Cardiac fibroblast (primary cell): Measurements from ENCODE around the gene LINC01488.

ENCODE experiments used
- DNase-seq, 2 donors: peaks; one replicate each; pipeline versions ENCODE4 v3.0.0 to v3.0.0-alpha.2; 2010; ENCODE audit warnings: low read depth in 2 of 2
- H3K4me3 ChIP-seq, 2 donors: replicated peaks in 1 of 2; 1 replicate in 1 of 2; 2 replicates in 1 of 2; pipeline ENCODE4 v1.5.1; 2011; ENCODE audit warnings: low read depth in 2 of 2, low read length in 2 of 2, mild to moderate bottlenecking in 2 of 2, moderate library complexity in 1 of 2
- CTCF ChIP-seq: IDR thresholded peaks from one replicate; pipeline ENCODE4 v1.5.1; 2011; ENCODE audit warnings: low read depth, mild to moderate bottlenecking, low read length, inconsistent platforms

LINC01488 gene

GRCh38 chr11:69490516-69490915 is 9.1 kb downstream of the LINC01488 start:
- TF ChIP-seq CTCF = no peak
- no peak for DNase-seq
- H3K4me3 ChIP-seq = no peak overlapping the region

GRCh38 chr11:69491071-69492031 is 9.9 kb downstream of the LINC01488 start:
- TF ChIP-seq CTCF = no peak

DNA sequence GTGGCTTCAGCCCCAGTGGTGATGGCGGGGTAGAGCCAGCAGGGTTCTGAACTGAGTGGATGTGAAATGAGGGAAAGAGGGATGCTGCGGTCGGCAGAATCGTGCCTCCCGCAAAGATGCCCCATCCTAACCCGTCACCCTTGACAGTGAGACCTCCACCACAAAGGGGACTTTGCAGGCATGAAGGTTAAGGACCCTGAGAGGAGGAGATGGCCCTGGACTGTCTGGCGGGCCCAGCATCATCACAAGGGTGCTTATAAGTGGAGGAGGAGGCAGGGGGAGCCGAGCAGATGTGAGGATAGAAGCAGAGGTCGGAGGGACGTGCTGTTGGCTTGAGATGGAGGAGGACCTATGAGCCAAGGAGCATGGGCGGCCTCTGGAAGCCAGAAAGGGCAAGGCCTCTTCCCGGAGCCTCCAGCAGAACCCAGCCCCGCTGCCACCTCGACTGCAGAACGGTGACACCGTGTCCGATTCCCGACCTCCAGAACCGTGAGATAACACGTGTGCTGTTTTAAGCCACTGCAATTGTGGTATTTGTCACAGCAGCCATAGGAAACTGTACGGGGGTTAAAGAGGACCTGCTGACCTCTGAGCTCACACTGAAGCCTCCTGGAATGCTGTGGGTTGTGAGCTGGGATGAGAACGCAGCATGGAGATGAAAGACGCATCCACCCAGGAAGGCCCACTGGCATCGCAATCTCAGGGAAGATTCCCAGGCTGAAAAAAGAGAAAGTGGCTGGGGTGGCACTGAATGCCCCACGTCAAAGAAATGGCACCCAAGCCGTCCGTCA is 10.9 kb downstream of the LINC01488 start:
- DNase-seq = no peak
- H3K4me3 ChIP-seq = no peak overlapping the region
- TF ChIP-seq CTCF = no peak

More at GRCh38 chr11:69491071-69492031, 9.9 kb downstream of the LINC01488 start:
- H3K4me3 ChIP-seq = no peak overlapping the region
- no peak for DNase-seq

DNA sequence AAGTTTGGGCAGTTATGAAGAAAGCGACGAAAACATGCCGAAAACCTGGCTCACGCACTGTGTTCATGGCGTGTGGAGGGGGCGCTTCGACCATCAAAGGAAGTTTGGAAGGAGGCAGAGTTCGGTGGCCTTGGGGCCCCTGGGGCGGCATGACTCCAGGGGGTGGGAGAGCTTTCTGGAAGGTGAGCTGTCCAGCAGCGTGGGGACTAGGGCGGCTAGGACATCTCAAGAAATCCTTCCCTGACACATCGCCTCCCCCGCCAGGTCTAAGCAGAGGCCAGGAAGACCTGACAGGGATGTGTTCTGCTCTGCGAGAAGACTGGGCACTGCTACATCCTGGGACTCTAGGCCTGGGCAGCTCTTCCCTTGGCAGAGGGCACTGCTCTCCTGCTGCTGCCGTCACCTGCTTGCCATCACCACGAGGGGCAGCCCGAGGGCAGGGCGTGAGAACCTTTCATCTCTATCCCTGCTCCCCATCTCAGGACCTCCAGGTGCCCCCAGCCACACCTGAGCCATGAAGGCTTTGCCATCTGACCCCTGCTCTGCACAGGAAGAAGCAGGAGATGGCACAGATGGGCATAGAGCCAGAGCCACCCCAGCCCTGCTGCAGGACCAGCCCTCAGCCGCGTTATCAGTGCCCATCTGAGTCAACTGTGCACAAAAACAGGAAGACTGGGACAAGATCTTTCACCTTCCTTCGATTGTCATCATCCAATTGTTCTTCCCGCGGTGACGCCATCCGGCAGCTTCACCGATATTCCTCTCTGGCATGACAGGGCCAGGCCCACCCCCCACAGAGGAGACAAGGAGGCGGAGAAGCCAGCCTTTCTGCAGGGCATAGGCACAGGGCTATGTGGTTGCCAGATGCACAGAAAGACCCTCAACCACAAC is 12.7 kb downstream of the LINC01488 start:
- no peak for TF ChIP-seq CTCF
- no peak for DNase-seq

GRCh38 chr11:69494851-69495250 is 13.4 kb downstream of the LINC01488 start:
- TF ChIP-seq CTCF = no peak
- no peak overlapping the region for H3K4me3 ChIP-seq
- no peak for DNase-seq

More for the DNA sequence above, 12.7 kb downstream of the LINC01488 start:
- H3K4me3 ChIP-seq = no peak overlapping the region

GRCh38 chr11:69495441-69496201 is 14.2 kb downstream of the LINC01488 start:
- no peak for TF ChIP-seq CTCF
- no peak for DNase-seq
- H3K4me3 ChIP-seq = no peak overlapping the region
